ENCODE results near the gene ALG2. TPM values are rescaled to one million over a fixed set of nuclear protein-coding genes. Genes with fewer than 3 reads are reported as not detected.

The ALG2 gene
- total RNA-seq, 2 donors from 2014 or later, result 47.0 to 64.4 TPM

DNA sequence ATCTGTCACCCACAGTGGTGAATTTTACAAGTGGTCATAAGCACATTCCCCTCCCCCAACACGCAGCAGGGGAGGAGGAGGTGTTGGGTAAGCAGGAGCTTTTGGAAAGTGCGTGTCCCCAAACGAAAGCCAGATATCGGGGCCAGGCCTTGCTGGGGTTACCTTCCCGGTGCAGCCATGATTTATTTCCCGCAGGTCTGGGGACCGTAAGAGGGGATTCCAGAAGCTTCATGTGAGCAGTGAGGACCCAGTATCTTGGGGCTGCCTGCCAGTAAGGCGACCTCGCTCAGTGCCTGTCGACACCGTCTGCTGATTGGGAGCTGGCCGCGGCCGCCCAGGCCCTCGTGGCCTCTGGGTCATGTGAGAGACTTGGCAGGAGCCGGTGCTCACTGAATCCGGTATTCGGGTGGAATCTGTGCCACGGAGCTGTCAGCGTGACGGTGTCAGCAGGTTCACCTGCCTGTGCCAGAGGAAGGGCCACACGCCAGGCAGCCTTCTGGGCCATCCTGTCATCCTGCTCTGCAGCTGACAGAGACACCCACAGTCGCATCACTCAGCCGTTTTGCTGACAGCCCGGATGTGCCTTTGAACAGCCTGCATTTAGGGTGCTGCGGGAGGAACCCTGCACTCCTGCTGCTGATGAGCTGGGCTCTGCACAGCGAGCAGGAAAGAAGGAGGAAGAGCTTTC, 37.6 kb upstream of the ALG2 start:
- TF ChIP-seq POLR2A (IDR thresholded peaks at IDR 0.05) (peak; percentile 21), POLR2AphosphoS5 (IDR thresholded peaks at IDR 0.05) (peak; percentile 43)
- TF ChIP-seq, protein P1, sequence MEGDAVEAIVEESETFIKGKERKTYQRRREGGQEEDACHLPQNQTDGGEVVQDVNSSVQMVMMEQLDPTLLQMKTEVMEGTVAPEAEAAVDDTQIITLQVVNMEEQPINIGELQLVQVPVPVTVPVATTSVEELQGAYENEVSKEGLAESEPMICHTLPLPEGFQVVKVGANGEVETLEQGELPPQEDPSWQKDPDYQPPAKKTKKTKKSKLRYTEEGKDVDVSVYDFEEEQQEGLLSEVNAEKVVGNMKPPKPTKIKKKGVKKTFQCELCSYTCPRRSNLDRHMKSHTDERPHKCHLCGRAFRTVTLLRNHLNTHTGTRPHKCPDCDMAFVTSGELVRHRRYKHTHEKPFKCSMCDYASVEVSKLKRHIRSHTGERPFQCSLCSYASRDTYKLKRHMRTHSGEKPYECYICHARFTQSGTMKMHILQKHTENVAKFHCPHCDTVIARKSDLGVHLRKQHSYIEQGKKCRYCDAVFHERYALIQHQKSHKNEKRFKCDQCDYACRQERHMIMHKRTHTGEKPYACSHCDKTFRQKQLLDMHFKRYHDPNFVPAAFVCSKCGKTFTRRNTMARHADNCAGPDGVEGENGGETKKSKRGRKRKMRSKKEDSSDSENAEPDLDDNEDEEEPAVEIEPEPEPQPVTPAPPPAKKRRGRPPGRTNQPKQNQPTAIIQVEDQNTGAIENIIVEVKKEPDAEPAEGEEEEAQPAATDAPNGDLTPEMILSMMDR (IDR thresholded peaks at IDR 0.05), result no peak
- no peaks in the 10 kb centered on the region for H3K36me3 ChIP-seq
- intact Hi-C loops (cut with DNase I), result loop anchor here (10.0 kb wide), 1 partner anchor 565 kb away; the partner anchor contains the start of gene NR4A3
- DNase-seq (ENCODE audit: low spot score), result peak; percentile 57
- no peaks in the 10 kb centered on the region for H3K4me1 ChIP-seq (replicated peaks)
- peak overlapping the region; percentile 25 to 56 for H3K27ac ChIP-seq
- no peaks in the 10 kb centered on the region for H3K27me3 ChIP-seq (replicated peaks; ENCODE audit: insufficient read depth)
- peak overlapping the region; percentile 17 to 22 for H3K4me3 ChIP-seq
- no peaks in the 10 kb centered on the region for H3K9me3 ChIP-seq
- 2% methylated on average over 27 of the region's 27 CpGs for WGBS

DNA sequence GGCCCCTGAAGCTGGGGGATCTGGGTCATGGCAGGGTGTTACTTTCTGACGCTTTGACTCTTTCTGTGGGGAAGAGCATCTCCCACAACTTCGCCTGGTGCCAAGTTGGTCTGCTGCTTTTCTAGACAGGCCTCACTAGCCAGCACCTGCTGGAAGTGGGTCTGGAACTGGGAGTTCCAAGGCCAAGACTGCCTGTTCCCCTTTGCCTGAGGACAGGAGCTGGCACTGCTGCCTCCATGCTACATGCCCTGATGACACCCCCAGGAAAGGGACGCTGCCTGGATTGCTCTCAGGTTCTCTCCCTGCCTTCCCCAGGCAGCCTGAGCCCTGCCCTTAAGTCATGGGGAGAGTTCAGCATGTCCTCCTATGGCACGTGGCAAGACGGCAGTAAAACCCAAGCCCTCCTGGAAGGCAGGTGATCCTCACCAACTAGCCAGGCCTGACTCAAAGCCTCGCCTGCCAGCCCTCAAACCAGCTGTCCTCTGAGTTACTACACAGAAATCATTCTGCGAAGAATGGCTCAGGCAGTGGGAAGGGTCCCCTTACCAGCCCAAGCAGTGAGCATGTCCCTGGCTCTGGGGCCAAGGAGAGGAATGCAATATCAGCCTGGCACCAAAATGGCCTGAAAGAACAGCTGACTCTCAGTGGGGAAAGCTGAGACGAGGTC, 36.1 kb upstream of the ALG2 start:
- no peaks in the 10 kb centered on the region for H3K27me3 ChIP-seq (replicated peaks; ENCODE audit: insufficient read depth)
- no peaks in the 10 kb centered on the region for H3K36me3 ChIP-seq
- 95% methylated on average over 8 of the region's 8 CpGs for WGBS
- H3K27ac ChIP-seq, result no peak overlapping the region
- intact Hi-C loops (cut with DNase I), result loop anchor here (10.0 kb wide), 1 partner anchor 567 kb away; the partner anchor contains the start of gene NR4A3
- TF ChIP-seq, protein P1 (IDR thresholded peaks at IDR 0.05), result no peak
- no peak for TF ChIP-seq POLR2A (IDR thresholded peaks at IDR 0.05)
- no peak for TF ChIP-seq POLR2AphosphoS5 (IDR thresholded peaks at IDR 0.05)
- H3K4me1 ChIP-seq (replicated peaks), result no peaks in the 10 kb centered on the region
- no peak for DNase-seq (ENCODE audit: low spot score)
- H3K4me3 ChIP-seq, result no peak overlapping the region
- no peaks in the 10 kb centered on the region for H3K9me3 ChIP-seq

DNA sequence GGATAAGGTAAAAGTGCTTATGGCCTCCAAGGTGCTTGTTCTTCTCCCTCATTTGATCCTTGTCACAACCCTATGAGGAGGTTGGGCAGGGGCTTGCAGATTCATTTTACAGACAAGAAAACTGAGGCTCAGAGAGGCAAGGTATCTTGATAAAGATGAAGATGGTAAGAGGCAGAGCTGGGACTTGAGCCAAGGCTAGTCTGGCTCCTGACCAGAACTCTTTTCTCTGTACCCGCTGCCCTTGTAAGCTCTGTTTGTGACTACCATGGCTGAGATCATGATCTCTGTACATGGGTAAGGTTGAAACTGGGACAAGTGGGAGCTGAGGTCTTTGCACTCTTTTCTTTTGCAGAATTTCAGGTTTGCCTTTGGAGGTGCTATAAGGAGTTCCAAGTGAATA, 33.9 kb upstream of the ALG2 start:
- no peak for DNase-seq (ENCODE audit: low spot score)
- no peak overlapping the region for H3K4me3 ChIP-seq
- H3K27ac ChIP-seq, result no peak overlapping the region
- WGBS, result 48% methylated on average over 1 of the region's 1 CpG
- TF ChIP-seq POLR2AphosphoS5 (IDR thresholded peaks at IDR 0.05), result no peak
- TF ChIP-seq POLR2A (IDR thresholded peaks at IDR 0.05), result no peak
- TF ChIP-seq, protein P1 (IDR thresholded peaks at IDR 0.05), result no peak
- H3K9me3 ChIP-seq, result no peaks in the 10 kb centered on the region
- intact Hi-C loops (cut with DNase I), result loop anchor here (10.0 kb wide), 1 partner anchor 569 kb away; the partner anchor contains the start of gene NR4A3
- no peaks in the 10 kb centered on the region for H3K36me3 ChIP-seq
- H3K27me3 ChIP-seq (replicated peaks; ENCODE audit: insufficient read depth), result no peaks in the 10 kb centered on the region
- no peaks in the 10 kb centered on the region for H3K4me1 ChIP-seq (replicated peaks)

DNA sequence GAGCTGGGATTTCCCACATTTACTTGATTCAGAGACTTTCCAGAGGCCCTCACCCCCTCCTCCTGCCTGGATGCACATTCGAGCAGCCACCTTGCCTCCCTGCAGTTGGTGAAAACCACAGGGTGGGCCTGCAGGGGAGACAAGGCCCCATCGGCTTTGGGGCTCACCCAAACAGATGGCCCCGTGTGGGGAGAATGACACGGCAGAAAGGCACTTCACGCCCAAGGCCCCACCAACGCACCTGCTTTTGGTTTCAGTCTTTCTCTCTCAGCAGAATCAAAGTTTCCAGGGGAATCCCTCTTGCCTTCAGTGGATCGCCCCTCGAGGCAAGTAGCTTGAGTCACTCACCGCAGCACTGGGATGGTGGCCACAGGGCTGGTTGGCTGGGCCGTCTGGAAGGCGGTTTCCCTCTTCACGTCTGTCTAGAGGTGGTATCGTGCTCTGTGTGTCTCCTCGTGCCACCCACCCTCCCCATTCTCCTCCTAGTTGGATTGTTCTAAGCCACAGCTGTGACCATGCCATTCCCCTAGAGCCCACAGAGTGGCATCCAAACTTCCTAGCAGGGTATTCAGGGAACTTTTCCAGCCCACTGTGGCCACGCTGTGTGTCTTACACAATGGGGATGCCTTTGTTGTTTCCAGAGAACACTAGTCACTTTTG, 32.2 kb upstream of the ALG2 start:
- Histone ChIP-seq H3K4me1 (replicated peaks) (no peaks in the 10 kb centered on the region), H3K9me3 (no peaks in the 10 kb centered on the region), H3K27me3 (replicated peaks; ENCODE audit: insufficient read depth) (no peaks in the 10 kb centered on the region), H3K27ac (no peak overlapping the region), H3K36me3 (no peaks in the 10 kb centered on the region), H3K4me3 (no peak overlapping the region)
- DNase-seq (ENCODE audit: low spot score), result no peak
- WGBS, result 80% methylated on average over 15 of the region's 15 CpGs
- TF ChIP-seq POLR2A (IDR thresholded peaks at IDR 0.05) (no peak), POLR2AphosphoS5 (IDR thresholded peaks at IDR 0.05) (no peak)
- TF ChIP-seq, protein P1 (IDR thresholded peaks at IDR 0.05), result no peak
- intact Hi-C loops (cut with DNase I), result loop anchor here (10.0 kb wide), 1 partner anchor 571 kb away; the partner anchor contains the start of gene NR4A3
